Measurements from ENCODE around the gene PRKCH.

DNA sequence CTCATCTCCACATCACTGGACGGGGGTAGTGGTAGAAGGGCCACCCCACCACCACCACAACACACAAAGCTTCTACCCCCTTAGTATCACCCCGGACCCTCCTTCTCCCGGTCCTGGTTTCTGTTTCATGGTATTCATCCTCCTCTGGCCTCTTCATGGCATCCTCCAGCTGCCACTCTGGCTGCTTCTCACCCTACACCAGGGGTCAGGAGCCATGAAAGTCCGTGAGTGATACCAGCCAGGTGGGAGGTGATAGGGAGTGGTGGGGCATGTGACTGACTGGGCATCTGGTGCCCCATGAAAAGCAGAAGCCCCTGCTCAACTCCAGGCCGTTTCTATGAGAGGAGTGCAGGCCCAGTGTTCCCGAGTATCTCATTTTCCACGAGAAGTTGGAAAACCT is 222.6 kb downstream of the PRKCH start:
- TF ChIP-seq, protein P1, sequence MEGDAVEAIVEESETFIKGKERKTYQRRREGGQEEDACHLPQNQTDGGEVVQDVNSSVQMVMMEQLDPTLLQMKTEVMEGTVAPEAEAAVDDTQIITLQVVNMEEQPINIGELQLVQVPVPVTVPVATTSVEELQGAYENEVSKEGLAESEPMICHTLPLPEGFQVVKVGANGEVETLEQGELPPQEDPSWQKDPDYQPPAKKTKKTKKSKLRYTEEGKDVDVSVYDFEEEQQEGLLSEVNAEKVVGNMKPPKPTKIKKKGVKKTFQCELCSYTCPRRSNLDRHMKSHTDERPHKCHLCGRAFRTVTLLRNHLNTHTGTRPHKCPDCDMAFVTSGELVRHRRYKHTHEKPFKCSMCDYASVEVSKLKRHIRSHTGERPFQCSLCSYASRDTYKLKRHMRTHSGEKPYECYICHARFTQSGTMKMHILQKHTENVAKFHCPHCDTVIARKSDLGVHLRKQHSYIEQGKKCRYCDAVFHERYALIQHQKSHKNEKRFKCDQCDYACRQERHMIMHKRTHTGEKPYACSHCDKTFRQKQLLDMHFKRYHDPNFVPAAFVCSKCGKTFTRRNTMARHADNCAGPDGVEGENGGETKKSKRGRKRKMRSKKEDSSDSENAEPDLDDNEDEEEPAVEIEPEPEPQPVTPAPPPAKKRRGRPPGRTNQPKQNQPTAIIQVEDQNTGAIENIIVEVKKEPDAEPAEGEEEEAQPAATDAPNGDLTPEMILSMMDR (IDR thresholded peaks at IDR 0.05): no peak
- no peak for TF ChIP-seq EHMT2 (IDR thresholded peaks at IDR 0.05; ENCODE audit: low read depth)
- TF ChIP-seq SREBF2 (IDR thresholded peaks at IDR 0.05): no peak
- TF ChIP-seq HOXA7 (CRISPR knock-in tag; IDR thresholded peaks at IDR 0.05): no peak

All from A549 (cell line).